Brain pericyte (primary cell): ENCODE results near the gene RGPD6.
"Not testable (repeated sequence)": the region's sequence is repeated elsewhere in the genome, so short reads cannot be mapped to it uniquely, and the experiment has no call there.

ENCODE experiments used
- DNase-seq: peaks from one replicate; pipeline ENCODE4 v3.0.0-alpha.2; 2012; ENCODE audit warnings: low read depth, low spot score

The RGPD6 gene

GRCh38 chr2:110576763-110577416 lies at the start of gene RGPD6:
RGPD6 (minus strand) TSS chr2:110577222; CDS start chr2:110577024, 198 bp downstream.
- not testable (repeated sequence) for DNase-seq

- not testable (repeated sequence) for DNase-seq
Observed at GRCh38 chr2:110619326-110619939, 42.4 kb upstream of the RGPD6 start.

- DNase-seq: not testable (repeated sequence)
Observed at GRCh38 chr2:110613927-110614326, 36.9 kb upstream of the RGPD6 start.

GRCh38 chr2:110610613-110611250 lies 33.7 kb upstream of the RGPD6 start:
- not testable (repeated sequence) for DNase-seq

- not testable (repeated sequence) for DNase-seq
Observed at GRCh38 chr2:110609843-110610612, 33.0 kb upstream of the RGPD6 start.

GRCh38 chr2:110608788-110609502 lies 31.9 kb upstream of the RGPD6 start:
- not testable (repeated sequence) for DNase-seq

GRCh38 chr2:110605057-110605456 lies 28.0 kb upstream of the RGPD6 start:
- DNase-seq: not testable (repeated sequence)

- not testable (repeated sequence) for DNase-seq
Observed at GRCh38 chr2:110603917-110604591, 27.0 kb upstream of the RGPD6 start.

- not testable (repeated sequence) for DNase-seq
Observed at GRCh38 chr2:110602139-110602538, 25.1 kb upstream of the RGPD6 start.

GRCh38 chr2:110591973-110592372 lies 15.0 kb upstream of the RGPD6 start:
- not testable (repeated sequence) for DNase-seq

- DNase-seq: not testable (repeated sequence)
Observed at GRCh38 chr2:110589677-110590330, 12.8 kb upstream of the RGPD6 start.

- not testable (repeated sequence) for DNase-seq
Observed at GRCh38 chr2:110588520-110588919, 11.5 kb upstream of the RGPD6 start.

- DNase-seq: not testable (repeated sequence)
Observed at GRCh38 chr2:110579216-110579965, 2.4 kb upstream of the RGPD6 start.

GRCh38 chr2:110578429-110578828 lies 1.4 kb upstream of the RGPD6 start:
- DNase-seq: not testable (repeated sequence)

- not testable (repeated sequence) for DNase-seq
Observed at GRCh38 chr2:110499755-110500377, 77.2 kb downstream of the RGPD6 start.

GRCh38 chr2:110496027-110496426 lies 81.0 kb downstream of the RGPD6 start:
- DNase-seq: not testable (repeated sequence)

- not testable (repeated sequence) for DNase-seq
Observed at GRCh38 chr2:110494488-110494887, 82.5 kb downstream of the RGPD6 start.

- not testable (repeated sequence) for DNase-seq
Observed at GRCh38 chr2:110488991-110489390, 88.0 kb downstream of the RGPD6 start.

GRCh38 chr2:110482697-110483096 lies 94.3 kb downstream of the RGPD6 start:
- DNase-seq: not testable (repeated sequence)
